HUES48 (cell line): Measurements from ENCODE around the gene CRYBG3.
A peak's percentile ranks its signal among the peaks of the same experiment; 100 is the strongest.

Experiments used
- H3K27ac ChIP-seq: one replicate; pipeline ENCODE4 v1.7.0; 2013; ENCODE audit warnings: low read depth, low read length, inconsistent platforms
- H3K27me3 ChIP-seq: 2 replicates; pipeline ENCODE4 v1.6.1; 2013; ENCODE audit warnings: mild to moderate bottlenecking, low read length; ENCODE audit not compliant: control insufficient read depth, insufficient read depth
- H3K36me3 ChIP-seq: 2 replicates; pipeline ENCODE4 v1.6.1; 2013; ENCODE audit warnings: low read length; ENCODE audit not compliant: control insufficient read depth, insufficient read depth
- H3K4me1 ChIP-seq: 2 replicates; pipeline ENCODE4 v1.6.1; 2013; ENCODE audit warnings: mild to moderate bottlenecking, low read length; ENCODE audit not compliant: control insufficient read depth, insufficient read depth
- H3K4me3 ChIP-seq: 2 replicates; pipeline ENCODE4 v1.5.1; 2013; ENCODE audit warnings: mild to moderate bottlenecking, low read depth, low read length
- H3K9ac ChIP-seq: 2 replicates; pipeline ENCODE4 v1.6.1; 2013; ENCODE audit warnings: mild to moderate bottlenecking, low read depth, low read length, moderate library complexity
- H3K9me3 ChIP-seq: 2 replicates; pipeline ENCODE4 v1.6.1; 2013; ENCODE audit warnings: low read length; ENCODE audit not compliant: control insufficient read depth, insufficient read depth

The CRYBG3 gene

GRCh38 chr3:97872525-97873042 is 50.8 kb downstream of the CRYBG3 start:
- Histone ChIP-seq H3K36me3 (no peaks in the 10 kb centered on the region), H3K4me1 (no peaks in the 10 kb centered on the region), H3K27ac (no peak overlapping the region), H3K9me3 (no peaks in the 10 kb centered on the region), H3K9ac (no peak overlapping the region), H3K4me3 (no peak overlapping the region), H3K27me3 (no peaks in the 10 kb centered on the region)

- H3K4me1 ChIP-seq, result no peaks in the 10 kb centered on the region
- 0 out of 2 replicates have a peak, but pooled peaks cover 4% of the 10 kb centered on the region for H3K36me3 ChIP-seq
- H3K27me3 ChIP-seq, result no peaks in the 10 kb centered on the region
- H3K27ac ChIP-seq, result no peak overlapping the region
- no peak overlapping the region for H3K9ac ChIP-seq
- H3K4me3 ChIP-seq, result no peak overlapping the region
- no peaks in the 10 kb centered on the region for H3K9me3 ChIP-seq
Observed at GRCh38 chr3:97880267-97880666, 58.5 kb downstream of the CRYBG3 start.

GRCh38 chr3:97882975-97883598 is 61.3 kb downstream of the CRYBG3 start:
- Histone ChIP-seq H3K4me3 (no peak overlapping the region), H3K9me3 (no peaks in the 10 kb centered on the region), H3K9ac (no peak overlapping the region), H3K27ac (no peak overlapping the region), H3K4me1 (no peaks in the 10 kb centered on the region), H3K36me3 (peaks cover 12% of the 10 kb centered on the region; the same call in 1 of the 2 replicates), H3K27me3 (no peaks in the 10 kb centered on the region)

- no peak overlapping the region for H3K9ac ChIP-seq
Observed at GRCh38 chr3:97883736-97884135, 61.9 kb downstream of the CRYBG3 start.

GRCh38 chr3:97884586-97885123 is 62.8 kb downstream of the CRYBG3 start:
- Histone ChIP-seq H3K9me3 (no peaks in the 10 kb centered on the region), H3K4me1 (no peaks in the 10 kb centered on the region), H3K27me3 (no peaks in the 10 kb centered on the region), H3K36me3 (peaks cover 12% of the 10 kb centered on the region; the same call in 1 of the 2 replicates), H3K4me3 (no peak overlapping the region), H3K9ac (no peak overlapping the region), H3K27ac (no peak overlapping the region)

More at GRCh38 chr3:97883736-97884135, 61.9 kb downstream of the CRYBG3 start:
- H3K4me1 ChIP-seq, result no peaks in the 10 kb centered on the region
- no peak overlapping the region for H3K27ac ChIP-seq
- H3K27me3 ChIP-seq, result no peaks in the 10 kb centered on the region
- H3K4me3 ChIP-seq, result no peak overlapping the region
- H3K9me3 ChIP-seq, result no peaks in the 10 kb centered on the region
- H3K36me3 ChIP-seq, result peaks cover 12% of the 10 kb centered on the region; the same call in 1 of the 2 replicates

GRCh38 chr3:97885931-97886824 is 64.4 kb downstream of the CRYBG3 start:
- Histone ChIP-seq H3K4me1 (no peaks in the 10 kb centered on the region), H3K27me3 (no peaks in the 10 kb centered on the region), H3K9ac (no peak overlapping the region), H3K9me3 (no peaks in the 10 kb centered on the region), H3K27ac (no peak overlapping the region), H3K4me3 (no peak overlapping the region), H3K36me3 (peaks cover 12% of the 10 kb centered on the region; the same call in 1 of the 2 replicates)

GRCh38 chr3:97889814-97890213 is 68.0 kb downstream of the CRYBG3 start:
- no peaks in the 10 kb centered on the region for H3K9me3 ChIP-seq
- H3K36me3 ChIP-seq, result peaks cover 8% of the 10 kb centered on the region; the same call in 1 of the 2 replicates
- no peak overlapping the region for H3K9ac ChIP-seq
- H3K4me1 ChIP-seq, result peaks cover 4% of the 10 kb centered on the region; the same call in 1 of the 2 replicates
- no peak overlapping the region for H3K4me3 ChIP-seq
- no peak overlapping the region for H3K27ac ChIP-seq
- H3K27me3 ChIP-seq, result no peaks in the 10 kb centered on the region

- Histone ChIP-seq H3K36me3 (no peaks in the 10 kb centered on the region), H3K9me3 (no peaks in the 10 kb centered on the region), H3K4me1 (peaks cover 29% of the 10 kb centered on the region), H3K4me3 (no peak overlapping the region), H3K27ac (no peak overlapping the region), H3K27me3 (no peaks in the 10 kb centered on the region), H3K9ac (no peak overlapping the region)
Observed at GRCh38 chr3:97892852-97893251, 71.0 kb downstream of the CRYBG3 start.

GRCh38 chr3:97895216-97895615 is 73.4 kb downstream of the CRYBG3 start:
- no peak overlapping the region for H3K9ac ChIP-seq
- no peaks in the 10 kb centered on the region for H3K36me3 ChIP-seq
- H3K4me3 ChIP-seq, result no peak overlapping the region
- no peaks in the 10 kb centered on the region for H3K27me3 ChIP-seq
- no peak overlapping the region for H3K27ac ChIP-seq
- peaks cover 32% of the 10 kb centered on the region for H3K4me1 ChIP-seq
- H3K9me3 ChIP-seq, result no peaks in the 10 kb centered on the region

GRCh38 chr3:97896129-97896528 is 74.3 kb downstream of the CRYBG3 start:
- Histone ChIP-seq H3K4me3 (no peak overlapping the region), H3K27ac (peak overlapping the region; percentile 49), H3K4me1 (peaks cover 32% of the 10 kb centered on the region), H3K36me3 (no peaks in the 10 kb centered on the region; the same call in 1 of the 2 replicates), H3K9me3 (no peaks in the 10 kb centered on the region), H3K9ac (no peak overlapping the region), H3K27me3 (no peaks in the 10 kb centered on the region)
